GM18858 (cell line): Measurements from ENCODE around the gene RCOR3.
A peak's percentile ranks its signal among the peaks of the same experiment; 100 is the strongest.

ENCODE experiments used
- ATAC-seq: cut with Tn5 transposase; IDR thresholded peaks from one replicate; pipeline ENCODE4 v1.9.1; 2021; ENCODE audit not compliant: unreplicated experiment

RCOR3 gene

GRCh38 chr1:211323156-211324063 is 64.2 kb downstream of the RCOR3 start:
- peak; percentile 51 for ATAC-seq

GRCh38 chr1:211324992-211325775 is 66.0 kb downstream of the RCOR3 start:
- ATAC-seq: no peak

GRCh38 chr1:211326140-211326527 is 67.0 kb downstream of the RCOR3 start:
- ATAC-seq: no peak

- peak; percentile 24 for ATAC-seq
These were observed 67.6 kb downstream of the RCOR3 start, which contains the start of gene TRAF5 for GRCh38 chr1:211326528-211327345. TSS of gene TRAF5 (plus strand) at chr1:211326833. CDS start at chr1:211353240, 26,407 bp downstream.

GRCh38 chr1:211327346-211327921 is 68.3 kb downstream of the RCOR3 start:
- ATAC-seq: no peak

- ATAC-seq: no peak
These were observed 69.0 kb downstream of the RCOR3 start for GRCh38 chr1:211328084-211328694.

GRCh38 chr1:211328866-211329475 is 69.8 kb downstream of the RCOR3 start:
- no peak for ATAC-seq

- peak; percentile 66 for ATAC-seq
These were observed 70.6 kb downstream of the RCOR3 start for GRCh38 chr1:211329764-211330201.

- ATAC-seq: no peak
These were observed 71.2 kb downstream of the RCOR3 start for GRCh38 chr1:211330282-211330936.

- ATAC-seq: no peak
These were observed 72.0 kb downstream of the RCOR3 start for GRCh38 chr1:211331011-211331709.

- no peak for ATAC-seq
These were observed 73.0 kb downstream of the RCOR3 start for GRCh38 chr1:211332036-211332616.

- ATAC-seq: no peak
These were observed 73.7 kb downstream of the RCOR3 start for GRCh38 chr1:211332830-211333229.

GRCh38 chr1:211333906-211334305 is 74.7 kb downstream of the RCOR3 start:
- ATAC-seq: no peak

- ATAC-seq: no peak
These were observed 75.8 kb downstream of the RCOR3 start for GRCh38 chr1:211334986-211335385.

GRCh38 chr1:211335522-211336157 is 76.5 kb downstream of the RCOR3 start:
- ATAC-seq: peak; percentile 91

- no peak for ATAC-seq
These were observed 77.0 kb downstream of the RCOR3 start for GRCh38 chr1:211336161-211336560.

- ATAC-seq: no peak
These were observed 77.6 kb downstream of the RCOR3 start for GRCh38 chr1:211336775-211337174.
